DMS 273 (cell line): ENCODE measurements around the gene RAMACL.

Source experiments
- DNase-seq: peaks from one replicate; lab custom pipeline; 2025; ENCODE audit not compliant: unreplicated experiment; lab: John Stamatoyannopoulos, UW

The RAMACL gene

GRCh38 chr6:166538297-166539010 lies 48.0 kb downstream of the RAMACL start:
- DNase-seq = no peak

DNA sequence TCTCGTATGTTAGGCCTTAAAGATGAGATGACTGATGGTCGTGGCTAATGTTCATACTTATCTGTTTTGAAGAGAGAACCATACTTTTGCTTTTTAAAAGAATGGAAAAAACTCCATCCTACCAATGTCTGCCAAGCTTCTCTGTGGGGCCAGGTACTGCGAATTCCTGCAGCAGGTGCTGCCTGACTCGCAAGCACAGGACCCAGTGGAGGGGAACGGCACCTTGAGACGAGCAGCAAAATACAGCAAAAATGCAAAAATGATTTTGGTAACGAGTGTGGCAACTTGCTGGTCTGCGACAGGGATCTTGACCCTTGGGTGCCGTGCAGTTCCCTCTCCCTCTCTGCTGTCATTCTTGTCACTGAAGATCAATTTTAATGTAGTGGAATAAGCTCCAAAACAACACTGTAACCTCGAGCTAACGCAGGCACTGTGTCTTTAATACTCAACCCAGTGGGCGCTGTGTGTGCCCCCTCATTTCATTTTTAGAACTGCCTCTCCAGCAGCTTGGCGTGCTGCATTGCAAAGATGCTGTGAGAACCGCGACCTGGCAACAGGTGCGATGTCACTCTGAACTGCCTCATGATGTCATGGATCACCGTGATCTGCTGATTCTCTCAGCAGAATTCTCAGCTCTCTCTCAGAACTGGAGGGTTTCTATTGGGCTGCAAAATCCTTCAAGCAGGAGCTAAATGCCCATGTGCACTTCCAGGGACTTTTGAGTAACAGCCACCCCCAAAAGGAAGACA lies 51.6 kb downstream of the RAMACL start:
- DNase-seq = no peak

DNA sequence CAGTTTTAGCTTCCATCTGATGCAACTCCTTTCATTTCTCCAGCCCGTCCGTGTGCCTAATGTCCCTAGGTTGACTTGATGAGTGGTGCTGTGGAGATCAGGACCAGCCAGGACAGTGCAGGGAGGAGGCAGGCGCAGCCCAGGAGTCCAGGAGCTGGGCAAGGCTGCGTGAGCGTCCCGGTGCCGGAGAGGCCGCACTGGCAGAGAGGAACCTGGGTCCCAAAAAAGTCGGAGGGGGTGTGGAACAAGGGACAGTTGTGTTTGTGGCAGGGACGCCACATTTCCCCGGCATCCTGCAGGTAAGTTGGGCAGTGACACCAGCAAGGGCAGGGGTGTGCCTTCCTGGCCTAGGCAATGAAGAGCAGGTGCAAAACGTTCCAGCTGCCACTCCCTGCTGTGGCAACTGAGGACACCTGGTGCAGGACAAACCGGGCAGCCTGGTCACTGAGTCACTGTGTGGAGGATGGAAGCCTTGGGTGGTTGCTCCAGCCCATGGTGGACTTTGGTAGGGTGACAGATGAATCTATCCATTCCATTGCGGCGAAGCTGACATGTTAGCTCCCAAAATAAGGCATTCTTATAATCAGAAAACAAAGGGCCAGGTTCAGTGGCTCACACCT lies 53.2 kb downstream of the RAMACL start:
- DNase-seq = no peak
